PFSK-1 (cell line): Measurements from ENCODE around the gene PALD1.

Experiments used
- POLR2AphosphoS5 ChIP-seq: IDR thresholded peaks from 2 replicates; pipeline ENCODE4 v1.6.1; 2012; ENCODE audit warnings: low read depth, mild to moderate bottlenecking, control low read depth, low read length, moderate library complexity
- REST ChIP-seq, 2 experiments: IDR thresholded peaks; 2 replicates each; pipeline versions ENCODE4 v1.6.1 to v1.8.0; 2011 to 2012; ENCODE audit warnings: low read depth in 2 of 2, low read length in 2 of 2, control low read depth in 1 of 2, inconsistent platforms in 1 of 2, mild to moderate bottlenecking in 1 of 2, moderate library complexity in 1 of 2; ENCODE audit not compliant: insufficient read depth in 1 of 2
- SIN3A ChIP-seq: IDR thresholded peaks from 2 replicates; pipeline ENCODE4 v1.6.1; 2012; ENCODE audit warnings: mild to moderate bottlenecking, low read length, moderate library complexity, borderline replicate concordance; ENCODE audit not compliant: insufficient read depth
- TAF1 ChIP-seq: IDR thresholded peaks from 2 replicates; pipeline ENCODE4 v1.6.1; 2012; ENCODE audit warnings: low read length, control low read depth, borderline replicate concordance; ENCODE audit not compliant: insufficient read depth

GRCh38 chr10:70584366-70584765, 105.8 kb downstream of the PALD1 start:
- no peak for TF ChIP-seq POLR2AphosphoS5
- TF ChIP-seq TAF1, result no peak
- TF ChIP-seq REST (IDR thresholded peaks at IDR 0.05; ENCODE audit: insufficient read depth in 1 of 2, low read depth in 2 of 2, low read length in 2 of 2), result no peak
- no peak for TF ChIP-seq SIN3A
